ENCODE measurements around the gene LCMT1.

- TF ChIP-seq NR2C2 (CRISPR knock-in tag; IDR thresholded peaks at IDR 0.05) (no peak), PREB (CRISPR knock-in tag; IDR thresholded peaks at IDR 0.05; ENCODE audit: borderline replicate concordance) (no peak)
- TF ChIP-seq, protein P1, sequence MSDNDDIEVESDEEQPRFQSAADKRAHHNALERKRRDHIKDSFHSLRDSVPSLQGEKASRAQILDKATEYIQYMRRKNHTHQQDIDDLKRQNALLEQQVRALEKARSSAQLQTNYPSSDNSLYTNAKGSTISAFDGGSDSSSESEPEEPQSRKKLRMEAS (CRISPR knock-in tag; IDR thresholded peaks at IDR 0.05) = no peak
- TF ChIP-seq, protein P2, sequence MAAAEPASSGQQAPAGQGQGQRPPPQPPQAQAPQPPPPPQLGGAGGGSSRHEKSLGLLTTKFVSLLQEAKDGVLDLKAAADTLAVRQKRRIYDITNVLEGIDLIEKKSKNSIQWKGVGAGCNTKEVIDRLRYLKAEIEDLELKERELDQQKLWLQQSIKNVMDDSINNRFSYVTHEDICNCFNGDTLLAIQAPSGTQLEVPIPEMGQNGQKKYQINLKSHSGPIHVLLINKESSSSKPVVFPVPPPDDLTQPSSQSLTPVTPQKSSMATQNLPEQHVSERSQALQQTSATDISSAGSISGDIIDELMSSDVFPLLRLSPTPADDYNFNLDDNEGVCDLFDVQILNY (CRISPR knock-in tag; IDR thresholded peaks at IDR 0.05) = no peak
- TF ChIP-seq, protein P3, sequence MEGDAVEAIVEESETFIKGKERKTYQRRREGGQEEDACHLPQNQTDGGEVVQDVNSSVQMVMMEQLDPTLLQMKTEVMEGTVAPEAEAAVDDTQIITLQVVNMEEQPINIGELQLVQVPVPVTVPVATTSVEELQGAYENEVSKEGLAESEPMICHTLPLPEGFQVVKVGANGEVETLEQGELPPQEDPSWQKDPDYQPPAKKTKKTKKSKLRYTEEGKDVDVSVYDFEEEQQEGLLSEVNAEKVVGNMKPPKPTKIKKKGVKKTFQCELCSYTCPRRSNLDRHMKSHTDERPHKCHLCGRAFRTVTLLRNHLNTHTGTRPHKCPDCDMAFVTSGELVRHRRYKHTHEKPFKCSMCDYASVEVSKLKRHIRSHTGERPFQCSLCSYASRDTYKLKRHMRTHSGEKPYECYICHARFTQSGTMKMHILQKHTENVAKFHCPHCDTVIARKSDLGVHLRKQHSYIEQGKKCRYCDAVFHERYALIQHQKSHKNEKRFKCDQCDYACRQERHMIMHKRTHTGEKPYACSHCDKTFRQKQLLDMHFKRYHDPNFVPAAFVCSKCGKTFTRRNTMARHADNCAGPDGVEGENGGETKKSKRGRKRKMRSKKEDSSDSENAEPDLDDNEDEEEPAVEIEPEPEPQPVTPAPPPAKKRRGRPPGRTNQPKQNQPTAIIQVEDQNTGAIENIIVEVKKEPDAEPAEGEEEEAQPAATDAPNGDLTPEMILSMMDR (IDR thresholded peaks at IDR 0.05) = no peak
These were observed 22.7 kb downstream of the LCMT1 start for GRCh38 chr16:25134166-25134700.
